Measurements from ENCODE around the gene NSFL1C.

NSFL1C gene

DNA sequence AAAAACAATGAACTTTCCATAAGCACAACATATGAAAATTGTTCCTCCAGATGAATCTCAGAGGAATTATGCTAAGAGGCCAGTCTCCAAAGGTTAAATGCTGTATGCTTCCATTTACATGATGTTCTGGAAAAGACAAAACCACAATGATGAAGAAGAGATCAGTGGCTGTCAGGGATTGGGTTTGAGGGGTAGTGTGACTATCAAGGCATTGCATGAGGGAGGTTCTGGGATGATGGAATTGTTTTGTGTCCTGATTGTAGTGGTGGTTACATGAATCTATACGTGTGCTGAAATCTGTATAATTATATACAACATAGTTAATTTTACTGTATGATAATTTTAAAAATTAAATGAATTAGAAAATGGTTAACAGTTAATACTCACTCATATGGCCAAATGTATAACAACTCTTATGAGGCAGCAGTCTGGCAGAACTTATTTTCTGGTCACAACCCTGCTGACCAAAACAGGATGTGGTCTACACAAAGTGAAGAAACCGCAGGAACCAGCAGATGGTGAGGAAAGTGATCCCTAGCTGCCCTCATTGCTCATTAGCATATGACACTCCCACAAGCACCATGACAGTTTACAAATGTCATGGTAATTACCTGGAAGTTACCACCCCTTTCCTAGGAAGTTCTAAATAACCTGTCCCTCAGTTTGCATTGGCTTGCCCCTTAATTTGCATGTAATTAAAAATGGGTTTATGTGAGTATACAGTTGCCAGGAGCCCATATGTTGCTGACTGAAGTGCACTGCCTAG, 31.9 kb downstream of the NSFL1C start:
- Histone ChIP-seq H3K27me3 (ENCODE audit: control insufficient read depth, insufficient read depth, low read length) (no peaks in the 10 kb centered on the region), H3K36me3 (ENCODE audit: control insufficient read depth, insufficient read depth, low read length) (no peaks in the 10 kb centered on the region), H3K79me2 (no peaks in the 10 kb centered on the region), H2AFZ (no peak overlapping the region), H3K27ac (no peak overlapping the region), H3K9me3 (ENCODE audit: control insufficient read depth, low read length) (no peaks in the 10 kb centered on the region), H3K4me2 (ENCODE audit: low read length) (no peak overlapping the region), H3K4me3 (ENCODE audit: low read depth, low read length) (no peak overlapping the region), H3K4me1 (no peaks in the 10 kb centered on the region), H3K9ac (no peak overlapping the region)
- TF ChIP-seq, protein P1, sequence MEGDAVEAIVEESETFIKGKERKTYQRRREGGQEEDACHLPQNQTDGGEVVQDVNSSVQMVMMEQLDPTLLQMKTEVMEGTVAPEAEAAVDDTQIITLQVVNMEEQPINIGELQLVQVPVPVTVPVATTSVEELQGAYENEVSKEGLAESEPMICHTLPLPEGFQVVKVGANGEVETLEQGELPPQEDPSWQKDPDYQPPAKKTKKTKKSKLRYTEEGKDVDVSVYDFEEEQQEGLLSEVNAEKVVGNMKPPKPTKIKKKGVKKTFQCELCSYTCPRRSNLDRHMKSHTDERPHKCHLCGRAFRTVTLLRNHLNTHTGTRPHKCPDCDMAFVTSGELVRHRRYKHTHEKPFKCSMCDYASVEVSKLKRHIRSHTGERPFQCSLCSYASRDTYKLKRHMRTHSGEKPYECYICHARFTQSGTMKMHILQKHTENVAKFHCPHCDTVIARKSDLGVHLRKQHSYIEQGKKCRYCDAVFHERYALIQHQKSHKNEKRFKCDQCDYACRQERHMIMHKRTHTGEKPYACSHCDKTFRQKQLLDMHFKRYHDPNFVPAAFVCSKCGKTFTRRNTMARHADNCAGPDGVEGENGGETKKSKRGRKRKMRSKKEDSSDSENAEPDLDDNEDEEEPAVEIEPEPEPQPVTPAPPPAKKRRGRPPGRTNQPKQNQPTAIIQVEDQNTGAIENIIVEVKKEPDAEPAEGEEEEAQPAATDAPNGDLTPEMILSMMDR (IDR thresholded peaks at IDR 0.05): no peak

GRCh38 chr20:1431158-1431557, 35.5 kb downstream of the NSFL1C start:
- Histone ChIP-seq H3K4me2 (ENCODE audit: low read length) (no peak overlapping the region), H3K27me3 (ENCODE audit: control insufficient read depth, insufficient read depth, low read length) (no peaks in the 10 kb centered on the region), H3K27ac (no peak overlapping the region), H3K79me2 (no peaks in the 10 kb centered on the region), H2AFZ (no peak overlapping the region), H3K36me3 (ENCODE audit: control insufficient read depth, insufficient read depth, low read length) (no peaks in the 10 kb centered on the region), H3K9me3 (ENCODE audit: control insufficient read depth, low read length) (no peaks in the 10 kb centered on the region), H3K9ac (no peak overlapping the region), H3K4me1 (no peaks in the 10 kb centered on the region), H3K4me3 (ENCODE audit: low read depth, low read length) (no peak overlapping the region)
- TF ChIP-seq, protein P1 (IDR thresholded peaks at IDR 0.05): no peak

DNA sequence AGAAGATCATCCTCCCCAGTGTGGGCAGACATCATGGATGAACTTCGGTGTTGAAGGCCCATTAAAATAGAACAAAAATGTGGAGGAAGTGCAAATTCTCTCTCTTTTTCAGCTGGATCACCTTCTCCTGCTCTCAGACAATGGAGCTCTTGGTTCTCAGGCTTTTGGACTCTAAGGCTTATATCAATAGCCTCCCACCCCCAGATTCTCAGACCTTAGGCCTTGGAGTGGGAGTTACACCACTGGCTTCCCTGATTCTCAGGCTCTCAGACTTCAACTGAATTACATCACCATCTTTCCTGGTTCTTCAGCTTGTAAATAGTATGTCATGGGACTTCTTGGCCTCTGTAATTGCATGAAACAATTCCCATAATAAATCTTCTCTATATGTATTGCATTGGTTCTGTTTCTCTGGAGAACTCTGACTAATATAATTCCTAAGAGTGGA, 36.6 kb downstream of the NSFL1C start:
- H3K27me3 ChIP-seq (ENCODE audit: control insufficient read depth, insufficient read depth, low read length): no peaks in the 10 kb centered on the region
- H3K36me3 ChIP-seq (ENCODE audit: control insufficient read depth, insufficient read depth, low read length): no peaks in the 10 kb centered on the region
- H3K79me2 ChIP-seq: no peaks in the 10 kb centered on the region
- H3K9me3 ChIP-seq (ENCODE audit: control insufficient read depth, low read length): no peaks in the 10 kb centered on the region
- H3K4me3 ChIP-seq (ENCODE audit: low read depth, low read length): no peak overlapping the region
- H2AFZ ChIP-seq: no peak overlapping the region
- no peak overlapping the region for H3K4me2 ChIP-seq (ENCODE audit: low read length)
- TF ChIP-seq, protein P1 (IDR thresholded peaks at IDR 0.05): no peak
- H3K4me1 ChIP-seq: no peaks in the 10 kb centered on the region
- no peak overlapping the region for H3K9ac ChIP-seq
- H3K27ac ChIP-seq: no peak overlapping the region

GRCh38 chr20:1429143-1429728, 37.4 kb downstream of the NSFL1C start:
- Histone ChIP-seq H3K36me3 (ENCODE audit: control insufficient read depth, insufficient read depth, low read length) (no peaks in the 10 kb centered on the region), H3K27ac (no peak overlapping the region), H3K4me3 (ENCODE audit: low read depth, low read length) (no peak overlapping the region), H3K79me2 (no peaks in the 10 kb centered on the region), H3K27me3 (ENCODE audit: control insufficient read depth, insufficient read depth, low read length) (no peaks in the 10 kb centered on the region), H3K9ac (no peak overlapping the region), H3K9me3 (ENCODE audit: control insufficient read depth, low read length) (no peaks in the 10 kb centered on the region), H3K4me1 (no peaks in the 10 kb centered on the region), H2AFZ (no peak overlapping the region), H3K4me2 (ENCODE audit: low read length) (no peak overlapping the region)
- TF ChIP-seq, protein P1 (IDR thresholded peaks at IDR 0.05): no peak
